Measurements from ENCODE around the gene HELZ.

DNA sequence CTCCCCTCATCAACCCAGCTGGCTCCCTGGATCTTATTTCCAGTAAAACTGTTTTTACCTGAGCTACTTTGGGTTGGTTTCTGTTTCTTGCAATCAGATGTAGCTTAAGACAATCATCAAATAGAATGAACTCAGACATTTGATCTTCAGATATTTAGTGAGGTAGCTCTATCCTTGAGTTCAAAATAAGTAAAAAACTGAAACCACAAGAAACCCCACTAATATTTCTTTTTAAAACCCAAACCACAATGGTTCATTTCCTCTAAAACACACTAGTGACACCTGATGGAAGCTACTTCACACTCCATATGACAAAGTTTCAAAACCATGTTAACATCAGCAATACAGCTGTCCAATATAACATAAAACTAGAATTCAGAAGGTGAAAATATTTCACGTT is 162.9 kb downstream of the HELZ start:
- TF ChIP-seq EZH2 (IDR thresholded peaks at IDR 0.05; ENCODE audit: insufficient read depth, poor library complexity, severe bottlenecking) (no peak), EZH2phosphoT487 (IDR thresholded peaks at IDR 0.05; ENCODE audit: insufficient read depth, low read depth) (no peak)
